ENCODE results near the gene P4HA2. TPM values are rescaled to one million over a fixed set of nuclear protein-coding genes. Genes with fewer than 3 reads are reported as not detected.
"Not testable (repeated sequence)": the region's sequence is repeated elsewhere in the genome, so short reads cannot be mapped to it uniquely, and the experiment has no call there.

The P4HA2 gene
- total RNA-seq, 1 experiment from 2014 or later, result 5.4 TPM

DNA sequence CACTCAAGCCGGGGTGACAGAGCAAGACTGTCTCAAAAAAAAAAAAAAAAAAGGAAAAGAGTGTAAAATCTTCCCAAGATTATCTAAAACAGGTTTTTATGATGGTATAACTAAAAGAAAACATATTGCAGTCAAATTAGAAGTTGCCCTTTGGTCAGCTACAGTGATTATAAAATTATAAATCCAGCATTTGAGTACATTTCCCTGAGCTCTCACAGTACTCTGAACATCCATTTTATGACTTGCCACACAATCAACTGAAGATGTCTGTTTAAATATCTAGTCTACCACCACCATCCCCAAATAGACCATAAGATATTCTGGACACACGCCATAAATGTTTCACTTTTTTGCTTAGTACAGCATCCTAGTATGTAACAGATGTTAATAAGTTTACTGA is 77.1 kb downstream of the P4HA2 start:
- no peak for DNase-seq
- Histone ChIP-seq H3K4me3 (ENCODE audit: insufficient read depth, low read depth, low read length) (no peak overlapping the region), H3K36me3 (replicated peaks; ENCODE audit: control insufficient read depth, insufficient read depth, low read length) (no peaks in the 10 kb centered on the region), H3K27me3 (ENCODE audit: control insufficient read depth, insufficient read depth, low read length) (no peaks in the 10 kb centered on the region)

DNA sequence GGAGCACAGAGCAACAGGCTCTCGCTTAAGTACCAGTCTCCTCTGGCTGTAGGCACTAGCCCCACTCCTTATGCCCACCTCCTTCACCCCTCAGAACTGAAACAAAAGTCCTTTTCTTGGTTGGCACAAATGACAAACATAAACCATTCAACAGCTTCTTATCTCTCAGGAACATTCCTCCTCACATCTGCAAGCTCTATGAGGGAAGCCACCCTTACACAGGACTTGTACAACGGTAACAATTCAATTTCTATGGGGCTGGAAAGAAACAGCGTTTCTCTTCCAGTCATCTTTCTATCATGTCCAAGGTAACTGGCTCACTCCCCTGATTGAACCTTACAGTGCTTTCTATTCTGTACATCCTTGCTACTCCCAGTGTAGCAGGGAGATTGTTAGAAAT is 80.0 kb downstream of the P4HA2 start:
- DNase-seq, result no peak
- Histone ChIP-seq H3K36me3 (replicated peaks; ENCODE audit: control insufficient read depth, insufficient read depth, low read length) (no peaks in the 10 kb centered on the region), H3K4me3 (ENCODE audit: insufficient read depth, low read depth, low read length) (no peak overlapping the region), H3K27me3 (ENCODE audit: control insufficient read depth, insufficient read depth, low read length) (no peaks in the 10 kb centered on the region)

DNA sequence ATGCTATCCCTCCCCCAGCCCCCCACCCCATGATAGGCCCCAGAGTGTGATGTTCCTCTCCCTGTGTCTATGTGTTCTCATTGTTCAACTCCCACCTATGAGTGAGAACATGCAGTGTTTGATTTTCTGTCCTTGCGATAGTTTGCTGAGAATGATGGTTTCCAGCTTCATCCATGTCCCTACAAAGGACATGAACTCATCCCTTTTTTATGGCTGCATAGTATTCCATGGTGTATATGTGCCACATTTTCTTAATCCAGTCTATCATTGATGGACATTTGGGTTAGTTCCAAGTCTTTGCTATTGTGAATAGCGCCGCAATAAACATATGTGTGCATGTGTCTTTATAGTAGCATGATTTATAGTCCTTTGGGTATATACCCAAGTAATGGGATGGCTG is 82.3 kb downstream of the P4HA2 start:
- not testable (repeated sequence) for DNase-seq; H3K36me3 ChIP-seq (replicated peaks; ENCODE audit: control insufficient read depth, insufficient read depth, low read length); H3K4me3 ChIP-seq (ENCODE audit: insufficient read depth, low read depth, low read length); H3K27me3 ChIP-seq (ENCODE audit: control insufficient read depth, insufficient read depth, low read length)

DNA sequence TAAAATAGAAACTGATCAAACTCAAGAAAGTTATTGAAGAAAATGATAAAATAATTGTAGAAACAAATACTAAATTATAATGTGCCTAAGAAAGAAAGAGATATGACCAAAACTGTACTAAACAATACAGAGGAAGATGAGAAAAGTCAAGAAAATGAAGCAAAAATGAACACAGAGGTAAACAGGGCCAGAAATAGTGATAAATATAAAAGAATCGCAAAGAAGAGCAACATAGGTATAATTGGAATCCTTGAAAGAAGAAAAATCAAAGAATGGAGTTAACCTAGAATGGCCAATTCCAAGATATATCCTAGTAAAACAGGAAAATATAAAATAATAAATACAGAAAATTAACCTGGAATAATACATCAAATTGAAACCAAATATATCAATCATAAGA is 84.5 kb downstream of the P4HA2 start:
- DNase-seq, result no peak

DNA sequence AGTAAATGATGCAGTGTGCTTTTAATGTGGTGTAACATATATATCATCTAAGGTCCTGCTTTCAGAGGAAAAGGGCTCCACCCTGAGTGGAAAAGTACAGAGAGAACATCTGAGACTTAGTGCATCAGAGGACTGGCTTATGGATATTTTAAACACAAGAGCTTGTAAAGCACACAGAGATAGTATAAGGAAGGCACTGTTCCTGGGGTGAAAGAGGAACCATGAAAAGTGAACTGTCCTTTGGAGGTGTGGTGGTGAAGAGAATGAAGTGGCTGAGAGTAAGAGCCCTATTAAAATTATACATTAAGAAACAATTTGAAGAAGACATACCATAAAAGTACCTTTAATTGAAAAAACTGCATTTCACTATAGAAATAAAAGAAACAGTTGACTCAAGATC is 85.2 kb downstream of the P4HA2 start:
- DNase-seq, result no peak
- H3K27me3 ChIP-seq (ENCODE audit: control insufficient read depth, insufficient read depth, low read length), result no peaks in the 10 kb centered on the region
- no peaks in the 10 kb centered on the region for H3K36me3 ChIP-seq (replicated peaks; ENCODE audit: control insufficient read depth, insufficient read depth, low read length)
- H3K4me3 ChIP-seq (ENCODE audit: insufficient read depth, low read depth, low read length), result no peak overlapping the region

More for the DNA sequence above, 84.5 kb downstream of the P4HA2 start:
- Histone ChIP-seq H3K36me3 (replicated peaks; ENCODE audit: control insufficient read depth, insufficient read depth, low read length) (no peaks in the 10 kb centered on the region), H3K27me3 (ENCODE audit: control insufficient read depth, insufficient read depth, low read length) (no peaks in the 10 kb centered on the region), H3K4me3 (ENCODE audit: insufficient read depth, low read depth, low read length) (no peak overlapping the region)

Other genes with a start within 250 kb of the P4HA2 start
- 0.28 and 0.85 TPM in 2 replicates for gene ACSL6, start 216.2 kb downstream of the P4HA2 start, total RNA-seq (2014; rRNA removed; shearing (Covaris generic))
- gene IL3, start 167.2 kb downstream of the P4HA2 start, total RNA-seq (2014; rRNA removed; shearing (Covaris generic)), result not detected in 2 replicates
- gene CSF2, start 154.1 kb downstream of the P4HA2 start, total RNA-seq (2014; rRNA removed; shearing (Covaris generic)), result not detected in 2 replicates
- gene PDLIM4, start 29.8 kb upstream of the P4HA2 start, total RNA-seq (2014; rRNA removed; shearing (Covaris generic)), result 4.7 and 11.2 TPM in 2 replicates
- gene SLC22A4, start 66.5 kb upstream of the P4HA2 start, total RNA-seq (2014; rRNA removed; shearing (Covaris generic)), result 0.17 and 0.81 TPM in 2 replicates
- 0.76 and 1.6 TPM in 2 replicates for gene SLC22A5, start 141.9 kb upstream of the P4HA2 start, total RNA-seq (2014; rRNA removed; shearing (Covaris generic))